HG03097 (cell line): Measurements from ENCODE around the gene TDP2.
"Not testable (repeated sequence)": the region's sequence is repeated elsewhere in the genome, so short reads cannot be mapped to it uniquely, and the experiment has no call there.

Experiments
- ATAC-seq: cut with Tn5 transposase; IDR thresholded peaks from one replicate; pipeline ENCODE4 v1.9.1; 2021; ENCODE audit not compliant: unreplicated experiment, low FRiP score

Gene TDP2

DNA sequence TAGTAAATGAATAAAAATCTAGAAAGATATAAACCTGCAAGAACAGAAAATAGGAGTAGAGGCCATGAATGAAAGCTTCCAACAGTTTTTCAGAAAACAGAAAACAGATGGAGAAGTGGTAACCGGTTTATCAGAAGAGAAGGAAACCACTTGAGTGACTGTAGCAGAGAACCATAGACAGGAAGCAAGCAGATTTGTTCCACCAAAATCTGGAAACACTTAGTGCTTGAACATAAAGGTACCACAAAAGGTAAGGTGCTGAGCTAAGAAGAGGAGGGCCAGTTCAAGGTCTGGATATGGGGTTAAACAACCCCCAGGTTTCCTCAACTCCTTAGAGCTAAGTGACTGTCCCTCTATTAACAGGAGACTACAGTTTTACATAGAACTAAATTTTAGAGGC, 11.5 kb downstream of the TDP2 start:
- ATAC-seq: no peak

DNA sequence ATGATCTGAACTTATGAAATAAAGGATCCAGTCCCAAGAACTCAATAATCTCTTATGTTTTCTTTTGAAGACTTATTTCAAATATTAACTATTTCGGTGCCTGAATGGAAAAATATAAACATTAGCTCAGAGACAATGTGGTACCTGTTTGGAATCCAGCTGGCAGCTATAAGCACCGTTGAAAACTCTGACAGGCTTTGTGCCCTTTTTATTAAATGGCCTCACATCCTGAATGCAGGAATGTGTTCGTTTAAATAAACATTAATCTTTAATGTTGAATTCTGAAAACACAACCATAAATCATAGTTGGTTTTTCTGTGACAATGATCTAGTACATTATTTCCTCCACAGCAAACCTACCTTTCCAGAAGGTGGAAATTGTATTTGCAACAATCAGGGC, 16.3 kb downstream of the TDP2 start:
- no peak for ATAC-seq

DNA sequence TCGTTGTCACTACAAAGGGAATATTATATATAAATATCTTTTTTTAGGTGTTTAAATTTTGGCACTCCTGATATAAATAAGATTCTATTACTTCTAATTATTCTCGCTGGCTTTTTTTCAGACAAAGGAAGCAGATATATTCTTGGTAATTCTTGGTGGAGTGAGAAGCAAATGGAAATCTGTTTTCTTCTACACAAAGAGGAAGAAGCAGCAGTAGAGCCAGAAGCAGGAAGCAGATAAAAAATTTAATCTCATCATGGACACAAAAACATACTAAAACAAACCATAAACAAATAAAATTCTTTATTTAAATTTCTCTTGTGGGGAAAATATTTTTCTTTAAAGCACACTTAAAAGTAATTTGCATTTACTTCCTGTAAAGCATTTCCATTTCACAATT, 17.0 kb downstream of the TDP2 start:
- ATAC-seq: no peak

DNA sequence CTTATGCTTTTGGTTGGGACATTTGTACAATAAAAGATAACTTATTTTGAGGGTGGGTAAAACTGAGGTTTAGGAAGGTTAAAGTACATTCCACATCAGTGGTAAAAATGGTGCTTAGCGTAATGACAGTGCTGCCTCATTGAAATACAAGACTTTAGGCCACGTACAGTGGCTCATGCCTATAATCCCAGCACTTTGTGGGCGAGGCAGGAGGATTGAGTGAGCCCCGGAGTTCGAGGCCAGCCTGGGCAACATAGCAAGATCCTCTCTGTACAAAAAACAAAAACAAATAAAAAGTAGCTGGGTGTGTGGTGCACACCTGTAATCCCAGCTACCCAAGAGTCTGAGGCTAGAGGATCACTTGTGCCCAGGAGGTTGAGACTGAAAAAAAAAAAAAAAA, 18.4 kb downstream of the TDP2 start:
- no peak for ATAC-seq

DNA sequence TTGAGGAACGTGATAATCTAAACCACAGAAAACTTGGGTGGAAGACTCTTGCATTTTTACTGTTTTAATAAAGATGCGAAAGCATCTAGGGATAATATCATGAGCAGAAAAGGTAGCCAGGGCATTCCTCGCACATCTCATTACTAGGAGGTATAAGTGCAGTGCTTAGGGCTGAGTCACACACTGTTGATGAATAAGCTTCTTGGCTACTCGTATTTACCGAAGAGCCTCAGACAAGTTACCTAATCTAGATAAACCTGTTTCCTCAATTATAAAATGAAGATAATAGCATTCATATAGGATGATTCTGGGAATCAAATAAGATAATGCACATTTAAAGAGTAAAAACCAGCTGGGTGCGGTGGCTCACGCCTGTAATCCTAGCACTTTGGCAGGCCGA, 19.9 kb downstream of the TDP2 start:
- ATAC-seq: no peak

DNA sequence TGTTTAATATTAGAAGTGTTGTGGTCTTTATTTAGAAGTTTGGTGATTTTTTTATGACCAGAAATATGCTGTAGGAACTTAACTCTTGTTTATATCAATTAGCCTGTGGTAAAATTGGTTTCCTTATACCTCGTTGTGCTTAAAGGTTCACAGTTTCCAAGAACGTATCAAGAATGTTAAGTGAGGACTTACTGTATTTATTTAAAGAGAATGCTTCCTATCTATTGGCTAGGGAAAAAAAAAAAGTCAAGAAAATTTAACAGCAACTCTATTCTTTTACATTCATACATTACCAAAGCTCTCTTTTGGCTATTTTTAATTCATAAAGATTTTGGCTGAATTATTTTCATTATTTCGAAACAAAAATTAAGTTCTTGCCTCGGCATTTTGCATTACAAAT, 22.3 kb downstream of the TDP2 start:
- ATAC-seq: no peak

DNA sequence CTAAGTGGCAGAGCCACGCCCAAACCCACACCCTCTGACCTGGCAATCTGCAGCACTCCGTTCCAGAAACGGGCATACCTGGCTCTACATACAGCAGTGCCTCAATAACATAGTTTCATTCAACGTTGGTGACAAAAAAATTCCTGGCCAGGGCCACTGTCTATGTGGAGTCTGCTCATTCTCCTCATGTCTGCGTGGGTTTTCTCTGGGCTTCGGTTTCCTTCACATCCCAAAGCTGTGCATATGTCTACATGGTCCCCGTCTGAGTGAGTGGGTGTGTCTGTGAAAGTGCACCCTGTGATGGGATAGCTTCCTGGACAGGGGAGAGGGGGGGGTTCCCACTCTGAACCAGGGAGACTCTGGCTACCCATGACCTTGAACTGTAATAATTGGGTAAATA, 22.8 kb downstream of the TDP2 start:
- no peak for ATAC-seq

DNA sequence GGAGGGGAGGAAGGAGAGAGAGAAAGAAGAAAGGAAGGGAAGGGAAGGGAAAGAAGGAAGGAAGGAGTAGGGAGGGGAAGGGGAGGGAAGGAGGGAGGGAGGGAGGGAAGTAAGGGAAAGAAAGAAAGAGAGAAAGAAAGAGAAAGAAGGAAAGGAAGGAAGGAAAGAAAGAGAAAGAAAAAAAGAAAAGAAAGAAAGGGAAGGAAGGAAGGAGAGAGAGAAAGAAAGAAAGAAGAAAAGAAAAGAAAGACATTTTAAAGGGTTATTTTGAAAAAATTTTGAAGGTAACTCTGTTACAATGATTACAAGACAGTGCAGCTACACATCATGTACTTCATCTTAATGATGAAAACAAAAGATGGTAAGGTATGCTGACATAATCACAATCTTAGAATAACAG, 24.6 kb downstream of the TDP2 start:
- no peak for ATAC-seq

DNA sequence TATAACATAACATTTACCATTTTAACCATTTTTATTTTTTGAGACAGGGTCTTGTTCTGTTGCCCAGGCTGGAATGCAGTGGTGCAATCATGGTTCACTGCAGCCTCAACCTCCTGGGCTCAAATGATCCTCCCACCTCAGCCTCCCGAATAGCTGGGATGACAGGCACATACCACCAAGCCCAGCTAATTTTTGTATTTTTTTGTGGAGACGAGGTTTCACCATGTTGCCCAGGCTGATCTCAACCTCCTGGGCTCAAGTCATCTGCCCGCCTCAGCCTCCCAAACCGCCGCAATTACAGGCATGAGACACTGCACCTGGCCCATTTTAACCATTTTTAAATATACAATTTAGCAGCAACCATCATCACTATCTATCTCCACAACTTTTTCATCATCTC, 26.1 kb downstream of the TDP2 start:
- not testable (repeated sequence) for ATAC-seq

DNA sequence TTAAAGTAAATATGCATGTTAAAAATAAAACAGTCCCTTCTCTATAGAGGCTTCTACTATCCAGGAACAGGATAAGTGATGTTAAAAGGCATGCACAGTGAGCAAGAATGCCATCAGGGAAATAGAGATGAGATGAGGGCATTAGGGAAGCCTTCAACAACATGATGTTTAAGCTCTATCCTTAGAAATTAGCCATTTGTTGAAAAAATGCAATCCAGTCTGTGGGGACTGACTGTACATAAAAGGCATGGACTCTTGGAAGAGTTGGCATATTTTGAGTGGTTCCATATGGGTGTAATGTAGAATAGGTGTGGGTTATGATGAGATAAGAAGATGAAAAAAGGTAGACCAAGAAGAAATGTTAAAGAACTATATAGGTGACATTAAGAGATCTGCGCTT, 26.5 kb downstream of the TDP2 start:
- no peak for ATAC-seq

DNA sequence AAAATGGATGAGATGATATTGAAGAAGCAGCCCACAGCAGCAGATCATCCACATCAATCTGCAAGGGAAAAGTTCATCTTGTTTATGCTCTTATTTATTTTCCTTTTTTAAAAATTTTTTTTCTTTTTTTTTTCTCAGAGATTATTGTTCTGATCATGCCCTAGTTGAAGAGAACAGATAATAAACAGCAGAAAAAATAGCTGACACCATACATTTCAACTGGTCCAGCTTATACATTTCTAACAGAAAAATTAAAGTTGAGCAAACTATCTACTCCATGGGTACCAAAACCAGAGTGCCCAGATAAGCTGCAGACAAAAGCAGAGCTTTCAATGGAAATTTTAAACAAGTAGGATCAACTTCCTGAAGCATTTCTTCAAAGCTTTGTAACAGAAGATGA, 30.0 kb downstream of the TDP2 start:
- no peak for ATAC-seq

DNA sequence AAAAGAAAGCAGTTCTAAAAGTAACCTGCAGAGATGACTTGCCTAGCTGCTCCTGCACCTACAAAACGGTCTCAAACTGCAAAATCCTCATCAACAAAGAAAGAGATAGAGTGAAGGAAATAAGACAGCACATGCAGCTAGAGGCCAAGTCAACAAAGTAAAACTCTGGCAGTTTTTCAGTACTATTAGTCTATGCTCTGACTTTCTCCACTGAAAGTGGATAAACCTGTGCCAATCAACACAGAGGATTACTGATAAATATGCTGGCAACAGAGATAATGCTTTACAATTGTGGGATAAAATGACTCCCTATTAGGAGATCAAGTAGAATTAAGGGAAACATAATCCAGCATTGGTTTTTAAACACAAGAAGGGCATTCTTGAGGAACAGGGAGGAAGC, 34.1 kb downstream of the TDP2 start:
- no peak for ATAC-seq

DNA sequence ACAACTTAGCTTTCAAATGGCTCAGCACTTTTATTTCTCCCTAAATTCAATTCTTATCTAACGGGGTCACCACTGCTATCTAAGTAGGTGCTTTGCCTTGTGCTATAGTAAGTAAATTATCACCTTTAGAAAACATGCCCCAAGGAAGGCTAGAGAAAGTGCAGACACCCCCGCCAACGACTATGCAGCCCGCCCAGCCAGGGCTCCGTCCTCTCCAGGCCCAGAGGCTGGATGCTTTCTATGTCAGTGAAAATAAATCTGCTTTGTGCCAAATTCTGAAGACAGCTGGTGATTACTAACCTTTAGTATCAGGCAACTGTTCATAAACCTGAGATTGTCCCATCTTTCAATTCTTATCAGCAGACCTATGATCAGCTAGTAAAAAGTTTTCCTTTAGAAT, 35.0 kb downstream of the TDP2 start:
- ATAC-seq: no peak

DNA sequence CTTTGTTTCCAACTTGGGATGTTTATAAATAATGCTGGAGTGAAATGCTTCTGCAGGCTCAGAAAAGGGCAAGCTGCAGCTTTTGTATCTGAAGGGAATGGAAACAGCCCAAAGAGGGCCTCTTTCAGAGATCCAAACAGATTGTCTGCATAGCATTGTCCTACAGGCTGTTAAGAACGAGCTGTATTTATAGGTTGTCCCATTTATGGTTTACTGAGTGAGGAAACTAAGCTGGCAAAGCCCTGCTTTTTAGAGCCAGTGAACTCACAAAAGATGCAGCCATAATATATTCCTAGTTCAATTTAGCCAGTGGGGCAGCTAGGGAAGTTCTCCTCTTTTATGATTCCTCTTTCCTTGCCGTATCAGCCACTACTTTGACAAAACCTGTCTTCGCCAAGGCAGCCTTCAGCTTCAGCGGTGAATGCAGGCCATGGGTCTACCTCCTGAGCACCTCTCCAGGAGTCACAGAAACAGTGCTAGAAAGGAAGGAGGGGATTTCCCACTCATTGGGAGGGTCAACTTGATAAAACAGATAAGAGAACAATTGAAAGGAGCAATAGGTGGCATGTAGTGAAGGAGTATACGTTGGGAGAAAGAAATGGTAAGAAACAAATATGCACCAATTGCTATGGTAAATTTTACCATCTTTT, 35.7 kb downstream of the TDP2 start:
- no peak for ATAC-seq

DNA sequence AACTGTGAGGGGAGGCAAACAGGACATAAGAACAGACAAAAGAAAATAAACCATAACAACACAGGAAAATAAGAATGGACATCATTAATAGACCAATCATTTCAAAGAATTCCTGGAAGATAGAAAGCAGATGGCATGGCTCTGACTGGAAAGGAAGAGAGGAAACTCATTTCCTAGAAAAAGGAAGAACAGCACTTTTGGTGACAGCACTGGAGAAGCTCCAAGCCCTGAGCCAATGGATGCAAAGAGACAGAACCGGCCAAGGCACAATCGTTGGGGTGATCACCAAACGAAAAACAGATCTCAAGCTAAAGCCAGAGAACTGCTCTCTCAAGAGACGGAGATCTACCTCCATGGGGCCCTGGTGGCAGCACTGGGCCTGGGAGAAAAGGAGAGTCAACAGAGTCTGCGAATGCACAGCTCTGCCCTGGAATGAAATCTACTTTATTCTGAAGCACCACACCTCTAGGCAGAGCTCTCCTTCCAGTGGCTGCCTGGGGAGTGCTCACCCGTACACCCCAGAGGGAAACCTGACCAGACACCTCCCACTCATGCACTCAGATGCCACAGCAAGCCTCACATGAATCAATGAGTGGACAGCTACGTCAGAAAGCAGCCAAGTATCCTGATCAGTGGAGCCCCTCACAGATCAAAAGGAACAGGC, 44.9 kb downstream of the TDP2 start:
- no peak for ATAC-seq

DNA sequence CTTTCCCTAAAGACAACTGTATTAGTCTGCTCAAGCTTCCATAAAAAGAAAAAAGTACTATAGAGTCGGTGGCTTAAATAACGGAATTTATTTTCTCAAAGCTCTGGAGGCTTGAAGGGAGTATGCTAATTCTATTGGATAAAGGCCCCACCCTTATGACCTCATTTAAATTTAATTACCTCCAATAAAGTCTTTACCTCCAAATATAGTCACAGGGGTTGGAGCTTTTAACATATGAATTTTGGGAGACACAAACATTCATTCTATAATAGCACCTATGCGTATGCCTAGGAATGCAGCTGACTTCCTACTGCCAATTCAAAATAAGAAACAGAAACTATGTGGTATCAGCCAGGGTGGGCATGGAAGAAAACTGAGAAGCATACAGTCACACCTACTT, 46.1 kb downstream of the TDP2 start:
- no peak for ATAC-seq

DNA sequence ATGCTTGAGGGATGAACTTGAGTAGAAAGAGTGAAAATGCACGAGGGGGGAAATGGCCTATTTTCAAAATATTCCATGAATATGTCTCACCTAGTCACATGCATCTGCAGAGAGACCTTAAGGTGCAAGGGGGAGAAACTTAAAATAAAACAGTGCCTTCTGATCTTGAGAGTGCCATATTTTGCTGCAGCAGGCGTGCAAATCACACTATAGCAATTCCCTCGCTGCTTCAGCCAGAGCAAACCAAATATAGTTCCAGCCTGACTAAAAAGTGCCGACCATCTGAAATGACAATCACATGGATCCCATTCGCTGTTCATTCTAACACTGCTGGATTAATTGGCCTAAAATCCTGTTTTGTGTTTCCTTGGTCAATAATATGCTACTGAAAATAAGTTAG, 47.0 kb downstream of the TDP2 start:
- ATAC-seq: no peak

DNA sequence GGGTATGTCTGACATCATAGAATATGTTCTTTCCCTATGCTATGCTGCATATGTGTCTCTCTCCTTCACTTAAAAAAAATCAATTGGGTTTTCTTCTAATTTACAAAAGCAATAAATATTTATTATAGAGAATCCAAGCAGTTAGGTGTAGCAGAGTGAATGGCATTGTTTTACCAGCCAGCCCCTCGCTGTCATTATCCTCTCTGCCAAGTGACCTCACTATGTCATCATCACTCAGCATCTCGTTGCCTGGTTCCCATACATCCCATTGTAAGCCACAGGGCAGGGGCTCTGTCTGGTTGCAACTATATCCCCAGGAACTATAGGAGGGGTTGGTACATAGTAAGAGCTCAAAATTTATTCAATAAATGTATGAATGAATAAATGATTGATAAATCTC, 52.1 kb downstream of the TDP2 start:
- ATAC-seq: no peak

DNA sequence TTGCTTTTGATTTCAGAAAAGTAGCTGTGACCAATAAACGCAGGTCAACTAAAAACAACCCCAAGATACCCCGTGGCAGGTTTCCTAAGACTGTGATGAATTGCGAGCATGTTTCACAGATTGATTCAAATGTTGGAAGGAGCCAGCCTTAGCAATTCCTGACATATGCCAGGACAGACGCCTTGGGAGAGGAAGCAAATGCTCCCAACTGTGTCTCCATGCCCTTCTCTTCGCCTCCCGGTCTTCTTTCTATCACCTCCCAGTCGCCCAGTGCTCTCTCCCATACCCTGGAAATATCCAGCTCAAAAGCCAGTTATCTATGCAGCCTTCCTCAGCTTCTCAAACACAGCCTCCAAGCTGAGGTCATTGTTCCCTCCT, 52.7 kb downstream of the TDP2 start:
- no peak for ATAC-seq

DNA sequence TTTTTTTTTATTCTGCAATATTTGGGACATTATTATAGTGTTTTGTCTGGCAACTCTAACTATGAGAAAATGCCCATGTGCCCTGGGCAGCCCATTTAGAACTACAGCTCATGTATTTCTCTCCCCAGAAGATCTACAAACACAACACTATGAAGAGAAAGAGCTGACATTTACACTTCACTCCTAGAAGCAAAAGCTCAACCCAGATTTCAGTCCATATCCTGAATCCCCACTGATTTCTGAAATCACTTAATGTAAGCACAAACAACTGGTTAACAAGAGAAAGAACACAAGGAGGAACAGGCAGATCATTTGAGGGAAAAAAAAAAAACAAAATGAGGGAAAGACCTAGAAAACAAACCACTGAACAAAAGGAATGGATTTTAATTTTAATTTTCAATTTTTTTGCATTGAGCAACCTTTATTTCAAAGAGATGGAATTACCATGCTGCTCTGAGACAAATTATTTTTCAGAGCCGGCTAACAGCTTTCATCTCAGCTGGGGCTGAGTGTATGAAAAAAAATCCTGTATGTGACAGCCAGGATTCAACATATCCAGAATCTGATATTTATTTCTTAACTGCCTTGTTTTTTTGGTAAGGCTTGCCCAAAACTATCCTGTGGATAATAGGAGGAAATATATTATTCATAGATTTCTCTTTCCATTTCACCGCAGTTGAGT, 53.2 kb downstream of the TDP2 start:
- no peak for ATAC-seq

DNA sequence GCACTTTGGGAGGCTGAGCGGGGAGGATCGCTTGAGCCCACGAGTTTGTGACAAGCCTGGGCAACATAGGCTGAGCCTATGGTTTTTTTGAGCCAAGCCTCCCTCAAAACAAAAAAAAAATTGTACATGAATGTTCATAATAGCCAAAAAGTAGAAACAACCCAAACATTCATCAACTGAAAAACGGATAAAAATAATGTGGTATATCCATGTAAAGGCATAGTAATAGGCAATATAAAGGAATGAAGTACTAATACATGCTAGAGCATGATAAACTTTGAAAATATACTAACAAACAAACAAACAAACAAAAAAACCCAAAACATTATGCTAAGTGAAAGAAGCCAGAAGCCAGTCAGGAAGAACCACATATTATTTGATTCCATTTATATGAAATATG, 56.0 kb downstream of the TDP2 start:
- no peak for ATAC-seq
